IPS-18c (cell line): Measurements from ENCODE around the gene PDIA4.

Experiments
- H3K4me3 ChIP-seq: 2 replicates; pipeline ENCODE4 v1.7.0; 2013; ENCODE audit warnings: low read depth, mild to moderate bottlenecking, low read length, moderate library complexity; ENCODE audit not compliant: insufficient read depth
- H3K9me3 ChIP-seq: one replicate; pipeline ENCODE4 v1.6.1; 2013; ENCODE audit warnings: mild to moderate bottlenecking, low read length, moderate library complexity; ENCODE audit not compliant: control insufficient read depth, insufficient read depth

Gene PDIA4

GRCh38 chr7:148962823-148963582 is 65.3 kb downstream of the PDIA4 start:
- H3K4me3 ChIP-seq, result peak overlapping the region; percentile 40; the same call in 1 of the 2 replicates
- H3K9me3 ChIP-seq, result no peaks in the 10 kb centered on the region

GRCh38 chr7:148962440-148962822 is 65.9 kb downstream of the PDIA4 start:
- Histone ChIP-seq H3K9me3 (no peaks in the 10 kb centered on the region), H3K4me3 (peak overlapping the region; percentile 40; the same call in 1 of the 2 replicates)

GRCh38 chr7:148959726-148960125 is 68.6 kb downstream of the PDIA4 start:
- H3K9me3 ChIP-seq, result no peaks in the 10 kb centered on the region
- H3K4me3 ChIP-seq, result no peak overlapping the region

DNA sequence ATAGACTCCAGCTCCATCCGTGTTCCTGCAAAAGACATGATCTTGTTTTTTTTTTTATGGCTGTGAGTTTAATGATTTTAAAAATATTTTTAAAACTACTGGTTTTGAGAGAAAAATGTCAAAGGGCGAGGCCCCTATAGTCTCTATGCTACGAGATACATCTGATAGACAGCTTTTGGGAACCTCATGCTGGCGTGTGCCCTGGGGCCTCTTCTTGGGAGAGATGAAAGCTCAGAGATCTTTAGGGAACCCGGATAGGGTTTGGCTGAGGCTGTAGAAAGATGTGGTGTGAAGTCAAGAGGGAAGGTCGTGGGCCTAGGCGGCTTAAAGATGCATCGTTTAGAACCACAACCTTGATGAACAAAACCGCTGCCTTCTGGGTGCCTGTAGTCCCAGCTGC is 70.2 kb downstream of the PDIA4 start:
- H3K9me3 ChIP-seq, result no peaks in the 10 kb centered on the region
- H3K4me3 ChIP-seq, result no peak overlapping the region

DNA sequence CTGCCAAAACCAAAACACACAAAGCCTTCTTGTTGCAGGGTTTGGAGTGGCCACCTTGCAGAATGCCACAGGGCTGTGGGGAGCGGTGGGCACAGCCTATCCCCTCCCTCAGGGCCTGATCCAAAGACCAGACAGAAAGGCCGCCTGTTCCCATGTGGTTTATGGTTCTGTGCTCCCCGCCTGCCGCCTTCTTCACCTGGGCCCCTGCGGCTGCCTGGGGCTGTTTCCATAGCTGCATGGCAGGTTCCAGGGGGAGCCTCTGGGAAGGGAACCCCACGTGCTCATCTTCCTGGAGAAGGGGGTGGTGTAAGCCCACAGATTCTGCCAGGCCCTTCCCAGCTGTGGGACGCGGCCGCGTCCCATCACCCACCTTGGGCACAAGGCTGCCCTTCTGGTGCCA is 73.5 kb downstream of the PDIA4 start:
- H3K4me3 ChIP-seq, result no peak overlapping the region
- H3K9me3 ChIP-seq, result no peaks in the 10 kb centered on the region

DNA sequence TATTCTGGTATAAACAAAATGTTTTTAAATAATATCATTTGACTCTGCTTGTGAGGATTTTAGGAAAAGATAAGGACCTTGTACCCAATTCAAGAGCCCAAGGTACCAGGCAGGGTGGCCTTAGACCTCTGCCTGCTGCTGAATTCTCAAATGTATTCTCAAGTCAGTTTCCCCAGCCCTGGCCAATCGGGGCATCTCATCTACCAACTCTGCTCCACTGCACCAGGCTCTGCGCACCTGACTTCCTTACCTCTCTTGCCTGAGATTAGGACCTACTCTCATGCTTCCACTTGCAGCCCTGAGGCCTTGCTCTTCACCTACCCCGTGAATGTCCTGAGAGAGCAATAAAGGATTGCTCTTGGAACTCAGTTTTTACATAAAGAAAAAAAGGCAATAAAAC is 74.6 kb downstream of the PDIA4 start:
- Histone ChIP-seq H3K9me3 (no peaks in the 10 kb centered on the region), H3K4me3 (no peak overlapping the region)
